Neural cell (in vitro differentiated cells): ENCODE data around the gene SLC35A3.

Source experiments
- CTCF ChIP-seq: fragments of 450-650 bp; IDR thresholded peaks from 2 replicates; pipeline ENCODE4 v1.5.1; 2014; ENCODE audit warnings: antibody characterized with exemption, mild to moderate bottlenecking, moderate library complexity; ENCODE audit not compliant: poor library complexity, severe bottlenecking
- MXI1 ChIP-seq: fragments of 450-650 bp; conservative IDR thresholded peaks from 2 replicates; pipeline ENCODE4 v1.6.1; 2014; ENCODE audit warnings: antibody characterized with exemption, mild to moderate bottlenecking; ENCODE audit not compliant: poor library complexity, severe bottlenecking
- POLR2AphosphoS5 ChIP-seq: IDR thresholded peaks from 2 replicates; pipeline ENCODE4 v1.6.1; 2012
- RAD21 ChIP-seq: fragments of 450-650 bp; conservative IDR thresholded peaks from 2 replicates; pipeline ENCODE4 v1.6.1; 2014; ENCODE audit warnings: antibody characterized with exemption, mild to moderate bottlenecking, moderate library complexity

GRCh38 chr1:99980928-99981327 lies 11.1 kb downstream of the SLC35A3 start:
- no peak for TF ChIP-seq POLR2AphosphoS5
- TF ChIP-seq RAD21: no peak
- no peak for TF ChIP-seq CTCF
- no peak for TF ChIP-seq MXI1
